HG02571 (cell line): Measurements from ENCODE around the gene PPIE.
A peak's percentile ranks its signal among the peaks of the same experiment; 100 is the strongest.

ENCODE experiments used
- ATAC-seq: cut with Tn5 transposase; IDR thresholded peaks from one replicate; pipeline ENCODE4 v1.9.1; 2021; ENCODE audit warnings: mild to moderate bottlenecking, moderate library complexity; ENCODE audit not compliant: unreplicated experiment

Gene PPIE

DNA sequence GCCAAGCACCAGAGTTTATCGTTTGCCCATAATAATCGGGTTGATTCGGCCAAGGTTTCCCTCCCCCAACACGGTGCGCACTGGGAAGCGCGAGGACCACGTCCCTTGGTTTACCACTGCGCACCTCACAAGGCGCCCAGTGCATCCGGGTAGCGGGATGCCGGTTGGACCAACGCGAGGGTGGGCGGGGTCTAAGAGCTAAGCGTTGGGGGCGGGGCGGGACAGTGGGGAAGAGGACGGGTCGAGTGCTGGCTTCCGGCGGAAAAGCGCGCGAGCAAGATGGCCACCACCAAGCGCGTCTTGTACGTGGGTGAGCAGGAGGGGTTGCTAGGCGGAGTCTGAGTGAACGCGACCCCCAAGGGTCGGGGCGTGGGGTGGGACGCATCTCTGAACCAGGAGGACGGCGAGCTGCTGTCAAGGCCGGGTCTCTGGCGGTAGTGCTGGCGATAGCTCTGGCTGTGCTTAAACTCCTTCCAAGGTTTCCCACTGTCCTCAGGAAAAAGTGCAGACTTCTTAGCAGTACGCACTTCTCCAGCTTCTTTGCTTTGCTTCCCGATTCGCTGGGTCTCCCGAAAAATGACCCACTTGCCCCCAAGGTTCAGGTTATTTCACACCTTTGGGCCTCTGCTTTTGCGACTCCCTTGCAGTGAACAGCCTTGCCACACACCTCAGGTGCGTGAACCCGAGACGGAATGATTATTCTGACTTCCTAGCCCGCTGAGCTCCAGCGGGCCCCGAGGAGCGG is at the start of gene PPIE:
Gene PPIE, plus strand, starts transcription at position 261 of the 745 bp plus-strand sequence. Its CDS starts 19 bp downstream, at position 280.
- peak; percentile 88 for ATAC-seq

GRCh38 chr1:39689214-39689613 is 49.5 kb upstream of the PPIE start:
- ATAC-seq, result no peak

- ATAC-seq, result no peak
Measured at GRCh38 chr1:39689635-39690034, 49.0 kb upstream of the PPIE start.

GRCh38 chr1:39690225-39690624 is 48.5 kb upstream of the PPIE start:
- no peak for ATAC-seq

GRCh38 chr1:39690794-39691382 is 47.8 kb upstream of the PPIE start:
- no peak for ATAC-seq

DNA sequence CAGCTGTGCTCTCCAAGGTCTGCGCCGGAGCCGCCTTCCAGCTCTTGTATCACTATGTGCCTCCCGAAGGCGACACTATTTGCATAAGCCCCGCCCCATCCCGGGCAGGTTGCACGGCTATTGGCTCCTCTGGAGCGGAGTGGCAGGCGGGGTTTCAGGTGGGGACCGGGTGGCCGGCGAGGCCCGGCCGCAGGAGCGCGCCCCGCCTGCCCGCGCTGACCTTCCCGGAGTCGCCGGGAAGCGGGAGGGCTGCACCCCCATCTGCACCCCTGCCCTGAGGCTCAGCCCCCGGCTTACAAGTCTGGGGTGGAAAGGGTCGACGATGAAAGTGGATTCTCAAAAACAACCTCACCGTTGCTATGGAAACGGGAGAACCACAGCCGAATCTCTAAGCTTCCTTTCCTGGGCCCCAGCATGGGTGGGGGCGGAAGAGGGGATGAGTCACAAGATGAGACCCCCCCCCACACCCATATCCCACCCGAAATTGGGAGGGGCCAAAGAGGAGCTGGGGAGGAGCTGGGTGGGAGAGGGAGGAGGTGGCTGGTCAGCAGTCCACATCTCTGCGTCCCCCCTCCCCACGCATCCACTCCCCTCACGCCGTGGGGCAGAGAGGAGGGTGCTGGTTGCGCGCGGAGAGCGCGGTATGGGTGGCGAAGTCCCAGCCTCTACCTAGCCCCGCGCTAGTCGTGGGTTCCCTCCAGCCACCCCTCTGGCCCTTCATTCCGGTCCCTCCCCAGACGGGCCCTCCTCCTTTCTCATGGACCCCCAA is 47.1 kb upstream of the PPIE start, which contains the start of gene HPCAL4:
Gene HPCAL4, minus strand, starts transcription at position 51 of the 769 bp plus-strand sequence. CDS start 6,830 bp downstream, outside the sequence.
- ATAC-seq, result peak; percentile 94

DNA sequence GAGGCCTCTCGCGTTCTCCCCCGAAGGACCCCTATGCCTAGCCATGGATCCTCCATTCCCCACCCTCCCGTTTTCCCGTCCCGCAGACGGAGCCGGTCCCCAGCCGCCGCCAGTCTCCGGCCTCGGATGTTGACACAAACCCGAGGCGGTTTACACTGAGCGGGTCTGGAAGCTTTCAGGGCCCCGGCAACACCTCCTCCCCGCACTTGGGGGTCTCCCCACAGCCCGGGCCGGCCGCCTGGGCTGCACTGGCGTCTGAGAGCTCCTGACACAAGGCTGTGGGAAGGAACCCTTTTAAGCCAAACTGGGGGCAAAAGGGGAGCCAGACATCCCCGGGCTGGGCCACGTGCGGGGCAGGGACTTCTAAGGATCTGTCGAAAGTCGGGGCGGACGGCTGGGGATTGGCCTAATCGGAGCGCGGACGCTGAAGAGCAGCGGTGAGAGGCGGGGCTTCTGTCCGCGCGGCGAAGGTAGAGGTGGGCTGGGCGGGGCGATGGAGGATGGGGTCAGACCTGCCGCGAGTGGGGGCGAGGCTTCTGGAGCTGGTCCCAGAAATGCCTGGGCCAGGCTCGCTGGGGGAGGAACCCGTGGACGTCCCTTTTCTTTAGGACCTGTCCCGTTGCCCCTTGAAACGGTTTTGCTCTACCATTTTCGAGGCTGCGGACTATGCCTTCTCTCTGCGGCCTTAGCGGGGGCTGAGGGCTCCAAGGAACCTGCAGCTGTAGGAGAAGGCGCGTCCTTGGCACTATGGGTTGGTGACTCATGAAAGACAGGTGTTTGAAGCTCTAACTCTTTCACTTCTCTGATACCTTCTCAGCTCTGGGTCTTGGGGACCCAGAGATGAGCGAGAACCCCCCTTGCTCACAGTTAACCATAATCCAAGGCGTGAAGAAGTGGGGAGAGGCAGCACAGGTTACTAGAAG is 46.3 kb upstream of the PPIE start:
- no peak for ATAC-seq

GRCh38 chr1:39694026-39694425 is 44.7 kb upstream of the PPIE start:
- ATAC-seq, result no peak

DNA sequence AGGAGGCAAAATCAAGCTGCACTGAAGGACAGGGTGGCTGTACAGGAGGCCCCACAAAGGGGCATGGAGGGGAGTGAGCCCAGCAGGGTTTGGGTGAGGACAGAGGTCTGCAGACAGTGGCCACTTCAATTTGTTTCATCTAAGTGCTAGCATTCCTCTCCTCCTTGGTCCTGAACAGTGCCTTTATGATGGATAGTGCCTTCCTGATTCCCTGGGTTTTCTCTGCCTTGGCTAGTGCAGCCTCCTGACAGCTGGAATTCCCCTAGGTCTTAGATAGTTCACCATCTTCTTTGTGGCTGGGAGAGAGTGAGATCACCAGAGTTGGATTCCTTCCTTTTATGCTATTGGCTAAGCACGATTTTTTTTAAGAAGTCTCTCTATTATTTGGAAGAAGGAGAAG is 43.7 kb upstream of the PPIE start:
- ATAC-seq, result no peak

GRCh38 chr1:39696448-39696847 is 42.2 kb upstream of the PPIE start:
- ATAC-seq, result no peak

DNA sequence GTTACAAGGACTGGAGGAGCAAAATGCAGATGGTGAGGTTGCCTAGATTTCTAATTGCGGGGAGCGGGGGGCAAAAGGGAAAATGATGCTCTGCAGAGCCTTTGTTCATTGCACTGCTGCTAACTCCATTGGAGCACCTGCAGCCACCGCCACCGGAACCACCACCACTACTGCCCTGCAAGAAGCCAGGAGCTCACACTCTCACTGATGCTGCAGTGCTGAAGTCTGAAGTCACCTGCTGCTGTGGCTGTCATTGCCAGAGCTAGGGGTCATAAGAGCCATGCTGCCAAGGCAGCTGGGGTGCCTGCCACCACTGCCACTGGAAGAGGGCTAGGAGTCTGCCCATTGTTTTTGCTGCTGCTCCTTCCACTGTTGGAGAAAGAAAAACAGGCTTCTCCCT is 40.1 kb upstream of the PPIE start:
- ATAC-seq, result no peak

GRCh38 chr1:39699419-39699818 is 39.3 kb upstream of the PPIE start:
- ATAC-seq, result no peak

- ATAC-seq, result no peak
Measured at GRCh38 chr1:39700348-39700747, 38.3 kb upstream of the PPIE start.

DNA sequence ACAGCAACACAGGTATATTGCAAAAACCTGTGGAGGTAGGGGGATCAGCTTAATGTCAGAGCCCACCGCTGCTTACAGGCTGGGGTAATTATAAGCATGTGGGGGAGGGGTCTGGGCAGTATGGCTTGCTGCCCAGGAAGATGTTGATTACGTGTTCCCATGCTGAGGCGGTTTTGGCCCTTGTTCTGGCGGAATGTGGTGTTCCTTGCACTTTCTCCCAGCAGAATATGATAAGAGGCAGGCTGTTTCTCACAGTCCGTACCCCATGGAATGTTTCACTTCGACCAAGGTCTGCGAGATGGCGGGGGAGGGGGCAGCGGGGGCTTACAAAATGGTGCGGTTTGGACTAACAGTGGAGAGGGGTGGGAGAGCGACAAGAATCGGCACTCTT is 37.6 kb upstream of the PPIE start:
- no peak for ATAC-seq

GRCh38 chr1:39704757-39705156 is 33.9 kb upstream of the PPIE start:
- no peak for ATAC-seq

DNA sequence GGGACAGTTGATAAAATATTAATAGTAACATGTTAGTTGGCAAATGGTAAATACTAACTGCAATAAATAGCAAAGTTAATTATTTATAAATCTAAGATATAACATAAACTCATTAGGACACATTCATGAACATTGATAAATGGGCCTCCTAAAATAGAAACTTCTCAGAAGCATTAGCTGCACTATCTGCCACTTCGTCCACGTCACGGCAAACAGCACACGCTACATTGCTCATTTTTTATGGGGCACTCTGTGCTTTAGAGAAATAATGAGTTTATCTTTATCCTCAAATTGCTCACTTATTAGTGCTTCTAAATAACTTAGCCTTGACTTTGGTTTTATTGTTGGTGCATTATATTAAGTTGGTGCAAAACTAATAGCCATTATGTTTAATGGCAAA is 31.2 kb upstream of the PPIE start:
- ATAC-seq, result no peak

- no peak for ATAC-seq
Measured at GRCh38 chr1:39711104-39711965, 27.3 kb upstream of the PPIE start.

DNA sequence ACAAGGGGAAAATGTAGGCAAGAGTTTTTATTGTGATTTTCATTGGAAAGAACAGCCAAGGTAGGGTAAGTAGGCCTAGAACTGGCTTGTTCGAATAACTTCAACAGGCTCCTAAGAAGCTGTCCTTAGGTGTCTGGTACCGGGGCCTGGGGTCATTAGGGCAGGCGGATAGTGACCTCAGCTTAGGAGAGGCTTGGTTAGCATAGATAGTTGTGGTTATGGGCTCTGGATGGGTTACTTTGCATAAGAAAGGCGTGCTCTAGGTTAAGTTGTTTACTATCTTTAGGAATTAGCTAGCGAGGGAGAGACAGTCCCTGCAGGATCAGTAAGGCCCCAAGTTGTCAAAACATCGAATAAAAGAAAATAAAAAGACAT is 26.7 kb upstream of the PPIE start:
- ATAC-seq, result no peak

DNA sequence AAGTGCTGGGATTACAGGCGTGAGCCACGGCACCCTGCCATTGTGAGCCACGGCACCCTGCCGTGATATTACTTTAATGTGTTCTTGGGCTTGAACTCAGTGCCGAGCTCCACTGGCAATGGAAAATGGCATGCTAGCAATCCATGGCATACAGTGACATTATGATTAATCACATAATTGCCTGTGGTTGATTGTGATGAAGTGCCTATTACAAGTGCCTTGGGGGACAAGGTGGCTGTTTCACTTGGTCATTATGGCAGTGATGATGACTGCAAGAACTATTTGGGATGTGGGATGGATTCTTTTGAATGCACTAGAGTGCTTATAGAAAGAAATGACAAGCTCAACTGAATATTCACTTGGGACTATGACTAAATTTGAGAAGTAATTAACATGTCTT is 25.1 kb upstream of the PPIE start:
- ATAC-seq, result no peak

GRCh38 chr1:39717809-39718208 is 20.9 kb upstream of the PPIE start:
- no peak for ATAC-seq
